HepG2 (cell line): ENCODE results near the gene PRRT2. TPM values are rescaled to one million over a fixed set of nuclear protein-coding genes. Genes with fewer than 3 reads are reported as not detected.

Experiments used
- GATAD1 ChIP-seq: IDR thresholded peaks from 2 replicates; pipeline ENCODE4 v1.6.1; 2016; ENCODE audit warnings: missing genetic modification reagents, missing compliant biosample characterization
- RFXAP ChIP-seq: sonication (generic); formaldehyde crosslinking; IDR thresholded peaks from 2 replicates; pipeline ENCODE4 v1.4.0; 2020; ENCODE audit warnings: missing genetic modification reagents, borderline replicate concordance
- SNAPC2 ChIP-seq: sonication (generic); formaldehyde crosslinking; IDR thresholded peaks from 2 replicates; pipeline ENCODE4 v1.8.1; 2022; ENCODE audit warnings: mild to moderate bottlenecking, missing genetic modification reagents
- SPEN ChIP-seq: sonication (generic); formaldehyde crosslinking; IDR thresholded peaks from 2 replicates; pipeline ENCODE4 v1.5.1; 2020; ENCODE audit warnings: low read depth, mild to moderate bottlenecking, missing genetic modification reagents
- U2AF2 ChIP-seq: fragments of 200-400 bp; formaldehyde crosslinking; IDR thresholded peaks from 2 replicates; pipeline ENCODE4 v1.6.1; 2017; ENCODE audit warnings: low read depth, mild to moderate bottlenecking, low read length
- XBP1 ChIP-seq: sonication (generic); formaldehyde crosslinking; IDR thresholded peaks from 2 replicates; pipeline ENCODE4 v1.5.0; 2020; ENCODE audit warnings: missing genetic modification reagents
- ZNF3 ChIP-seq: IDR thresholded peaks from 2 replicates; pipeline ENCODE4 v1.7.0; 2017; ENCODE audit warnings: inconsistent platforms
- ZNF383 ChIP-seq: sonication (generic); formaldehyde crosslinking; IDR thresholded peaks from 2 replicates; pipeline ENCODE4 v1.4.0; 2020; ENCODE audit warnings: missing genetic modification reagents, mild to moderate bottlenecking, borderline replicate concordance
- polyA plus RNA-seq, 8 experiments: library from polyadenylated mRNA; depleted of rRNA in 3 of 8; stranded (reverse) in 7 of 8; unstranded in 1 of 8; fragments of >200 nt; fragmentation: Illumina TruSeq in 4 of 8; extraction: Trizol in 4 of 8; gene quantifications; 2 replicates each; pipeline versions ENCODE4 v1.2.1 to v1.2.3, GENCODE V29; 2011 to 2016; ENCODE audit warnings: low read depth in 4 of 8, missing spikeins in 1 of 8, mixed read lengths in 1 of 8; ENCODE audit not compliant: insufficient read depth in 1 of 8
- total RNA-seq, 5 experiments: library from RNA; depleted of rRNA; stranded (reverse); fragments of >200 nt; fragmentation: Illumina TruSeq; extraction: Trizol; gene quantifications; 2 replicates each; pipeline ENCODE4 v1.2.3, GENCODE V29; 2016; ENCODE audit warnings: low read depth in 1 of 5
- TF ChIP-seq, protein P1 (sequence below), 2 experiments: sonication (generic) in 1 of 2; formaldehyde crosslinking in 1 of 2; IDR thresholded peaks; 2 replicates each; pipeline versions ENCODE4 v1.6.1 to v1.9.0; 2014 to 2022; ENCODE audit warnings: antibody characterized with exemption in 1 of 2, borderline replicate concordance in 1 of 2, inconsistent platforms in 1 of 2, low read depth in 1 of 2, missing genetic modification reagents in 1 of 2
- TF ChIP-seq, protein P2 (sequence below): sonication (generic); formaldehyde crosslinking; conservative IDR thresholded peaks from 2 replicates; pipeline ENCODE4 v1.8.1; 2023; ENCODE audit warnings: missing genetic modification reagents
- TF ChIP-seq, protein P3 (sequence below): sonication (generic); formaldehyde crosslinking; IDR thresholded peaks from 2 replicates; pipeline ENCODE4 v1.4.0; 2020; ENCODE audit warnings: missing genetic modification reagents, borderline replicate concordance

PRRT2 gene
- total and polyA plus RNA-seq, 2 of the 13 experiments (the other 11 are each of a cell fraction or from before 2014, with no cell fraction given), result 0.51 to 1.1 TPM

DNA sequence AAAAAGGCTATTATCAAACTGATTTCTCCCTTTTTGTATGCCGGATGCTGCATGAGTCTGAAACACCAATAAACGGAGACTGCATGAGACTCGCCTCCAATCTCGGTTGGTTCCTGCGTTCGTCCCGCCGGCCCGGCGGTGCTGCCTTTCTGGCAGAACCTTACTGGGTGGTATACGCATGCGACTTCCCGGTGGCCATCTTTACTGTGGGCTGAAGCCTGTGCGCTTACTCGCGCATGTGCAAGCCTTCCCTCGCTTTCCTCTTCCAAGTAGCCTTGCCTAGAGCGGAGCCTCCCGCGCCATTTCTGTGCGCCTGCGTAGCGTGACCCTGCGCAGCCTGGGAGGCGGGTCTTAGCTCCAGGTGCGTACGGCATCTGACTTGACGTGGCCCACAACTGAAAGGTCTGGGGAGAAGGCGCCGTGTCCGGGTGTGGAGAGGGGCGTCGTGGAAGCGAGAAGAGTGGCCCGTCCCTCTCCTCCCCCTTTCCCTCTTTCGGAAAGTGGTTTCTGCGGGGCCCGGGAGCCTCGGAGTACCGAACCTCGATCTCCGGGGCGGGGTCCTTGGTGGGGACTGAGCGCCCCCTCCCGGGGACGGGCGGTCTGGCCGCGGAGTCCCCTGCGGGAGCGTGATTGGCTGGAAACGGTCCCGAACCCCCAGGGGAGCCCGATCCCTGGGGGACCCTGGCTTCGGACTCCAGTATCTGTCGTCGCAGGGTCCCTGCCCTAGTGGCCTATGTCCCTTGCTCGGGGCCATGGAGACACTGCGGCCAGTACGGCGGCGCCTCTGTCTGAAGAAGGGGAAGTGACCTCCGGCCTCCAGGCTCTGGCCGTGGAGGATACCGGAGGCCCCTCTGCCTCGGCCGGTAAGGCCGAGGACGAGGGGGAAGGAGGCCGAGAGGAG lies 4.0 kb downstream of the PRRT2 start, which contains the start of gene PAGR1 (continued):
- TF ChIP-seq, protein P1, sequence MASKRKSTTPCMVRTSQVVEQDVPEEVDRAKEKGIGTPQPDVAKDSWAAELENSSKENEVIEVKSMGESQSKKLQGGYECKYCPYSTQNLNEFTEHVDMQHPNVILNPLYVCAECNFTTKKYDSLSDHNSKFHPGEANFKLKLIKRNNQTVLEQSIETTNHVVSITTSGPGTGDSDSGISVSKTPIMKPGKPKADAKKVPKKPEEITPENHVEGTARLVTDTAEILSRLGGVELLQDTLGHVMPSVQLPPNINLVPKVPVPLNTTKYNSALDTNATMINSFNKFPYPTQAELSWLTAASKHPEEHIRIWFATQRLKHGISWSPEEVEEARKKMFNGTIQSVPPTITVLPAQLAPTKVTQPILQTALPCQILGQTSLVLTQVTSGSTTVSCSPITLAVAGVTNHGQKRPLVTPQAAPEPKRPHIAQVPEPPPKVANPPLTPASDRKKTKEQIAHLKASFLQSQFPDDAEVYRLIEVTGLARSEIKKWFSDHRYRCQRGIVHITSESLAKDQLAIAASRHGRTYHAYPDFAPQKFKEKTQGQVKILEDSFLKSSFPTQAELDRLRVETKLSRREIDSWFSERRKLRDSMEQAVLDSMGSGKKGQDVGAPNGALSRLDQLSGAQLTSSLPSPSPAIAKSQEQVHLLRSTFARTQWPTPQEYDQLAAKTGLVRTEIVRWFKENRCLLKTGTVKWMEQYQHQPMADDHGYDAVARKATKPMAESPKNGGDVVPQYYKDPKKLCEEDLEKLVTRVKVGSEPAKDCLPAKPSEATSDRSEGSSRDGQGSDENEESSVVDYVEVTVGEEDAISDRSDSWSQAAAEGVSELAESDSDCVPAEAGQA (IDR thresholded peaks at IDR 0.05; ENCODE audit: low read depth), result peak; percentile 97
- TF ChIP-seq, protein P1 (CRISPR knock-in tag; IDR thresholded peaks at IDR 0.05; ENCODE audit: borderline replicate concordance), result no peak; the same call in 1 of the 2 replicates
- TF ChIP-seq ZNF3 (no peak), RFXAP (peak; percentile 67; the same call in 1 of the 2 replicates), GATAD1 (peak; percentile 90), XBP1 (CRISPR knock-in tag) (no peak), ZNF383 (peak; percentile 72; the same call in 1 of the 2 replicates), SPEN (CRISPR knock-in tag) (peak; percentile 94), U2AF2 (0 out of 2 replicates have a peak, but pooled peaks have one; percentile 37), SNAPC2 (CRISPR knock-in tag) (no peak; the same call in 1 of the 2 replicates)
- TF ChIP-seq, protein P2, sequence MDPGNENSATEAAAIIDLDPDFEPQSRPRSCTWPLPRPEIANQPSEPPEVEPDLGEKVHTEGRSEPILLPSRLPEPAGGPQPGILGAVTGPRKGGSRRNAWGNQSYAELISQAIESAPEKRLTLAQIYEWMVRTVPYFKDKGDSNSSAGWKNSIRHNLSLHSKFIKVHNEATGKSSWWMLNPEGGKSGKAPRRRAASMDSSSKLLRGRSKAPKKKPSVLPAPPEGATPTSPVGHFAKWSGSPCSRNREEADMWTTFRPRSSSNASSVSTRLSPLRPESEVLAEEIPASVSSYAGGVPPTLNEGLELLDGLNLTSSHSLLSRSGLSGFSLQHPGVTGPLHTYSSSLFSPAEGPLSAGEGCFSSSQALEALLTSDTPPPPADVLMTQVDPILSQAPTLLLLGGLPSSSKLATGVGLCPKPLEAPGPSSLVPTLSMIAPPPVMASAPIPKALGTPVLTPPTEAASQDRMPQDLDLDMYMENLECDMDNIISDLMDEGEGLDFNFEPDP (CRISPR knock-in tag), result no peak
- TF ChIP-seq, protein P3, sequence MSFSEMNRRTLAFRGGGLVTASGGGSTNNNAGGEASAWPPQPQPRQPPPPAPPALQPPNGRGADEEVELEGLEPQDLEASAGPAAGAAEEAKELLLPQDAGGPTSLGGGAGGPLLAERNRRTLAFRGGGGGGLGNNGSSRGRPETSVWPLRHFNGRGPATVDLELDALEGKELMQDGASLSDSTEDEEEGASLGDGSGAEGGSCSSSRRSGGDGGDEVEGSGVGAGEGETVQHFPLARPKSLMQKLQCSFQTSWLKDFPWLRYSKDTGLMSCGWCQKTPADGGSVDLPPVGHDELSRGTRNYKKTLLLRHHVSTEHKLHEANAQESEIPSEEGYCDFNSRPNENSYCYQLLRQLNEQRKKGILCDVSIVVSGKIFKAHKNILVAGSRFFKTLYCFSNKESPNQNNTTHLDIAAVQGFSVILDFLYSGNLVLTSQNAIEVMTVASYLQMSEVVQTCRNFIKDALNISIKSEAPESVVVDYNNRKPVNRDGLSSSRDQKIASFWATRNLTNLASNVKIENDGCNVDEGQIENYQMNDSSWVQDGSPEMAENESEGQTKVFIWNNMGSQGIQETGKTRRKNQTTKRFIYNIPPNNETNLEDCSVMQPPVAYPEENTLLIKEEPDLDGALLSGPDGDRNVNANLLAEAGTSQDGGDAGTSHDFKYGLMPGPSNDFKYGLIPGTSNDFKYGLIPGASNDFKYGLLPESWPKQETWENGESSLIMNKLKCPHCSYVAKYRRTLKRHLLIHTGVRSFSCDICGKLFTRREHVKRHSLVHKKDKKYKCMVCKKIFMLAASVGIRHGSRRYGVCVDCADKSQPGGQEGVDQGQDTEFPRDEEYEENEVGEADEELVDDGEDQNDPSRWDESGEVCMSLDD (CRISPR knock-in tag), result peak; percentile 98
